Erythroblast (primary cell): ENCODE measurements around the gene ANKAR.

Source experiments
- GATA1 ChIP-seq: IDR thresholded peaks from 2 replicates; pipeline ENCODE4 v1.6.1; 2011; ENCODE audit warnings: low read depth, mild to moderate bottlenecking, control low read depth, low read length, moderate library complexity
- POLR2A ChIP-seq: IDR thresholded peaks from 2 replicates; pipeline ENCODE4 v1.6.1; 2011; ENCODE audit warnings: mild to moderate bottlenecking, low read length

GRCh38 chr2:189661957-189662321 is 12.5 kb upstream of the ANKAR start:
- TF ChIP-seq POLR2A (no peak), GATA1 (no peak)
